HG02981 (cell line): ENCODE measurements around the gene SUFU.

Experiments used
- ATAC-seq: cut with Tn5 transposase; IDR thresholded peaks from one replicate; pipeline ENCODE4 v1.9.1; 2021; ENCODE audit warnings: mild to moderate bottlenecking, moderate library complexity; ENCODE audit not compliant: unreplicated experiment

Gene SUFU

GRCh38 chr10:102615361-102615760 lies 111.6 kb downstream of the SUFU start:
- ATAC-seq: no peak

GRCh38 chr10:102616066-102616770 lies 112.4 kb downstream of the SUFU start:
- no peak for ATAC-seq

GRCh38 chr10:102617041-102617440 lies 113.3 kb downstream of the SUFU start:
- no peak for ATAC-seq

GRCh38 chr10:102617816-102618215 lies 114.0 kb downstream of the SUFU start:
- no peak for ATAC-seq

GRCh38 chr10:102619281-102619981 lies 115.7 kb downstream of the SUFU start:
- no peak for ATAC-seq

GRCh38 chr10:102620138-102620590 lies 116.4 kb downstream of the SUFU start:
- ATAC-seq: no peak

GRCh38 chr10:102620591-102621442 lies 117.0 kb downstream of the SUFU start:
- ATAC-seq: no peak

- ATAC-seq: no peak
These were observed 117.9 kb downstream of the SUFU start for GRCh38 chr10:102621443-102622325.

GRCh38 chr10:102624094-102624493 lies 120.3 kb downstream of the SUFU start:
- no peak for ATAC-seq

- no peak for ATAC-seq
These were observed 121.2 kb downstream of the SUFU start for GRCh38 chr10:102624751-102625645.

- no peak for ATAC-seq
These were observed 122.4 kb downstream of the SUFU start for GRCh38 chr10:102626026-102626685.

GRCh38 chr10:102627291-102627735 lies 123.5 kb downstream of the SUFU start:
- ATAC-seq: no peak

GRCh38 chr10:102627736-102628293 lies 124.0 kb downstream of the SUFU start:
- no peak for ATAC-seq

- no peak for ATAC-seq
These were observed 124.7 kb downstream of the SUFU start for GRCh38 chr10:102628451-102628911.

- no peak for ATAC-seq
These were observed 126.2 kb downstream of the SUFU start for GRCh38 chr10:102629661-102630614.

- no peak for ATAC-seq
These were observed 126.9 kb downstream of the SUFU start for GRCh38 chr10:102630663-102631062.
